Smooth muscle cell (in vitro differentiated cells): ENCODE data around the gene HDAC10. TPM values are rescaled to one million over a fixed set of nuclear protein-coding genes. Genes with fewer than 3 reads are reported as not detected.

Experiments used
- DNase-seq: peaks from one replicate; lab custom pipeline; 2025; ENCODE audit not compliant: unreplicated experiment; lab: John Stamatoyannopoulos, UW
- H2AFZ ChIP-seq: fragments of 200-600 bp; sonication (generic); 2 replicates; pipeline ENCODE4 v1.6.0; 2016; ENCODE audit warnings: antibody characterized with exemption, low read depth, mild to moderate bottlenecking
- H3F3A ChIP-seq: fragments of 200-600 bp; sonication (generic); 2 replicates; pipeline ENCODE4 v1.6.0; 2017; ENCODE audit warnings: antibody characterized with exemption, low read depth
- H3K27ac ChIP-seq: fragments of 200-600 bp; sonication (generic); 2 replicates; pipeline ENCODE4 v1.5.1; 2016; ENCODE audit warnings: low read depth, mild to moderate bottlenecking
- H3K27me3 ChIP-seq: fragments of 200-600 bp; sonication (generic); 2 replicates; pipeline ENCODE4 v1.6.1; 2016; ENCODE audit warnings: low read depth, mild to moderate bottlenecking
- H3K36me3 ChIP-seq: fragments of 200-600 bp; sonication (generic); 2 replicates; pipeline ENCODE4 v1.5.1; 2016; ENCODE audit warnings: low read depth
- H3K4me1 ChIP-seq: fragments of 200-600 bp; sonication (generic); 2 replicates; pipeline ENCODE4 v1.5.1; 2016; ENCODE audit warnings: low read depth
- H3K4me2 ChIP-seq: fragments of 200-600 bp; sonication (generic); 2 replicates; pipeline ENCODE4 v1.6.0; 2016; ENCODE audit warnings: mild to moderate bottlenecking
- H3K4me3 ChIP-seq: fragments of 200-600 bp; sonication (generic); 2 replicates; pipeline ENCODE4 v1.5.1; 2016; ENCODE audit warnings: mild to moderate bottlenecking
- H3K79me2 ChIP-seq: fragments of 200-600 bp; sonication (generic); 2 replicates; pipeline ENCODE4 v1.6.0; 2016; ENCODE audit warnings: low read depth, mild to moderate bottlenecking
- H3K9ac ChIP-seq: fragments of 200-600 bp; sonication (generic); 2 replicates; pipeline ENCODE4 v1.6.0; 2016; ENCODE audit warnings: low read depth
- H3K9me3 ChIP-seq: fragments of 200-600 bp; sonication (generic); replicated peaks from 2 replicates; pipeline ENCODE4 v1.5.1; 2016; ENCODE audit warnings: low read depth
- H4K20me1 ChIP-seq: fragments of 200-600 bp; sonication (generic); 2 replicates; pipeline ENCODE4 v1.6.0; 2016; ENCODE audit warnings: low read depth
- WGBS: methylation state at CpG from one replicate; pipeline ENCODE4 v1.1.7; 2016; ENCODE audit warnings: low lambda C conversion rate; 5-methylcytosine and 5-hydroxymethylcytosine counted together
- polyA plus RNA-seq: library from polyadenylated mRNA; unstranded; fragments of >200 nt; fragmentation: Nextera tagmentation; extraction: Ambion mirVana; gene quantifications from 2 replicates; pipeline ENCODE4 v1.2.1, GENCODE V29; 2016
- total RNA-seq: library from RNA; depleted of rRNA; stranded (reverse); fragments of >200 nt; gene quantifications from 2 replicates; pipeline ENCODE4 v1.2.3, GENCODE V29; 2014
- TF ChIP-seq, protein P1 (sequence below): fragments of 200-600 bp; sonication (generic); IDR thresholded peaks from 2 replicates; pipeline ENCODE4 v1.5.1; 2017; ENCODE audit warnings: borderline replicate concordance, mild to moderate bottlenecking, antibody characterized with exemption; ENCODE audit not compliant: insufficient read depth, poor library complexity, severe bottlenecking

HDAC10 gene
- total and polyA plus RNA-seq, 2 experiments from 2014 or later = 9.5 to 15.7 TPM

DNA sequence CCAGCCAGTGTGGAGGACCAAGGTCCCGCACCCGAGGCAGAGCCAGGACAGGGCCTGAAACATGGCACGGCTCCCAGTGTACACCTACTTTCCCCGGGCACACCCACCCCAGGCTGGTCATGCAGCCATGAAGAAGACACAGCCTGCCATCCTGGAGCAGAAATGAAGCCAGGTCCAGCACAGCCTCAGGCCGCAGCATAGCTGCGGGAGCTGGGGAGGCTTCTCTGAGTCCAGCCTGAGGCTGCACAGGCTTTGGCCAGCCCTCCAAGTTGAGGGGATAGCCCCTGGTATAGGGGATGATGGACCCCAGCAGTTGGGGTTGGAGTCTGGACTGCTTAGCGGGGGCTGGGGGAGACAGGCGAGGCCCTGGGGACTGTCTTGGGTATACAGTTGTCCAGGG lies 2.9 kb upstream of the HDAC10 start:
- Histone ChIP-seq H3F3A (peaks cover 26% of the 10 kb centered on the region), H3K27me3 (no peaks in the 10 kb centered on the region), H3K9me3 (no peaks in the 10 kb centered on the region), H3K79me2 (no peaks in the 10 kb centered on the region), H3K36me3 (no peaks in the 10 kb centered on the region), H2AFZ (no peak overlapping the region), H3K9ac (no peak overlapping the region), H3K4me2 (no peak overlapping the region), H3K4me3 (no peak overlapping the region), H3K27ac (no peak overlapping the region), H4K20me1 (peaks cover 7% of the 10 kb centered on the region), H3K4me1 (peaks cover 9% of the 10 kb centered on the region)
- TF ChIP-seq, protein P1, sequence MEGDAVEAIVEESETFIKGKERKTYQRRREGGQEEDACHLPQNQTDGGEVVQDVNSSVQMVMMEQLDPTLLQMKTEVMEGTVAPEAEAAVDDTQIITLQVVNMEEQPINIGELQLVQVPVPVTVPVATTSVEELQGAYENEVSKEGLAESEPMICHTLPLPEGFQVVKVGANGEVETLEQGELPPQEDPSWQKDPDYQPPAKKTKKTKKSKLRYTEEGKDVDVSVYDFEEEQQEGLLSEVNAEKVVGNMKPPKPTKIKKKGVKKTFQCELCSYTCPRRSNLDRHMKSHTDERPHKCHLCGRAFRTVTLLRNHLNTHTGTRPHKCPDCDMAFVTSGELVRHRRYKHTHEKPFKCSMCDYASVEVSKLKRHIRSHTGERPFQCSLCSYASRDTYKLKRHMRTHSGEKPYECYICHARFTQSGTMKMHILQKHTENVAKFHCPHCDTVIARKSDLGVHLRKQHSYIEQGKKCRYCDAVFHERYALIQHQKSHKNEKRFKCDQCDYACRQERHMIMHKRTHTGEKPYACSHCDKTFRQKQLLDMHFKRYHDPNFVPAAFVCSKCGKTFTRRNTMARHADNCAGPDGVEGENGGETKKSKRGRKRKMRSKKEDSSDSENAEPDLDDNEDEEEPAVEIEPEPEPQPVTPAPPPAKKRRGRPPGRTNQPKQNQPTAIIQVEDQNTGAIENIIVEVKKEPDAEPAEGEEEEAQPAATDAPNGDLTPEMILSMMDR = no peak
- WGBS = 96% methylated on average over 8 of the region's 8 CpGs
- no peak for DNase-seq

DNA sequence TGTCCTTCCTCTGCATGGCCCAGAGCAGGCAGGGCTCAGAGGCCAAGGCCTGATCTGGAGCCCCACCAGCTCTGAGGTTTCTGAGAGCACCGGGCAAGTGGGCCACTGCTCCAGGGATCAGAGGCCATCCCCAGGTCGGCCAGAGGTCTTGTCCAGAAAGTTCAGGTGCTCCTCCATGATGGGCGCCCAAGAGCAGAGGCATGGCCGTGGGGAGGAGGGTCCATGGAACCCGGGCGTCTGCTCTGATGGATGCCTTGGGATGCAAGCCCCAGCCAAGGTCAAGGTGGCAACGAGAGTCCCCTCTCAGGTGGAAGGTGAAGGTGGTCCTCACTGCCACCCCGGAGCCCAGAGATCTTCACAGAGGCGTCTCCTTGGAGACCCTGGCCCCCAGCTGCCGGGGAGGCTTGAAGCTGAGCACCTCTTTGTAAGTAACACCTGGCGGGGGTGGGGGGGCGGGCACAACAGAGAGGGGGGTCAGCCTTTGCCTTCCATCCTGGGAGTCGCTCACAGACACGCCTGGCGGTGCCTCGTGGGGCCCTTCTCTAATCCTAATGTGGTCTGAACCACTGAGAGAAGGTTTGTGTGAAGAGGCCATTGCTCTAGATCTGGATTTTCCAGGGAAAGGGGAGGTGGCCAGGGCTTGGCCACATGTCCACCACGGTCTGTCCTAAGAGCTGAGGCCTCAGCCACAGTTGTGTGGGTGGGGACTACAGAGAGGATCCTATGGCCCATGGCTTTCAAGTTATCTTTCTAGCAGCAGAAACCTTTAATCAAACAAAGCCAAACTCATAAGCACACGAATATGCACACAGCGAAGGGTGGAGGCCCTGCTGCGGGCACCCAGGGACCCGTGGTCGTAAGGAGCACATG lies 2.2 kb upstream of the HDAC10 start:
- Histone ChIP-seq H3K79me2 (no peaks in the 10 kb centered on the region), H3K9ac (no peak overlapping the region), H3K27me3 (no peaks in the 10 kb centered on the region), H4K20me1 (peaks cover 7% of the 10 kb centered on the region), H3K27ac (no peak overlapping the region), H3K4me1 (peaks cover 9% of the 10 kb centered on the region), H2AFZ (no peak overlapping the region), H3K4me2 (no peak overlapping the region), H3F3A (peaks cover 26% of the 10 kb centered on the region), H3K4me3 (no peak overlapping the region), H3K9me3 (no peaks in the 10 kb centered on the region), H3K36me3 (no peaks in the 10 kb centered on the region)
- DNase-seq = no peak
- WGBS = 92% methylated on average over 22 of the region's 22 CpGs
- TF ChIP-seq, protein P1 = no peak

DNA sequence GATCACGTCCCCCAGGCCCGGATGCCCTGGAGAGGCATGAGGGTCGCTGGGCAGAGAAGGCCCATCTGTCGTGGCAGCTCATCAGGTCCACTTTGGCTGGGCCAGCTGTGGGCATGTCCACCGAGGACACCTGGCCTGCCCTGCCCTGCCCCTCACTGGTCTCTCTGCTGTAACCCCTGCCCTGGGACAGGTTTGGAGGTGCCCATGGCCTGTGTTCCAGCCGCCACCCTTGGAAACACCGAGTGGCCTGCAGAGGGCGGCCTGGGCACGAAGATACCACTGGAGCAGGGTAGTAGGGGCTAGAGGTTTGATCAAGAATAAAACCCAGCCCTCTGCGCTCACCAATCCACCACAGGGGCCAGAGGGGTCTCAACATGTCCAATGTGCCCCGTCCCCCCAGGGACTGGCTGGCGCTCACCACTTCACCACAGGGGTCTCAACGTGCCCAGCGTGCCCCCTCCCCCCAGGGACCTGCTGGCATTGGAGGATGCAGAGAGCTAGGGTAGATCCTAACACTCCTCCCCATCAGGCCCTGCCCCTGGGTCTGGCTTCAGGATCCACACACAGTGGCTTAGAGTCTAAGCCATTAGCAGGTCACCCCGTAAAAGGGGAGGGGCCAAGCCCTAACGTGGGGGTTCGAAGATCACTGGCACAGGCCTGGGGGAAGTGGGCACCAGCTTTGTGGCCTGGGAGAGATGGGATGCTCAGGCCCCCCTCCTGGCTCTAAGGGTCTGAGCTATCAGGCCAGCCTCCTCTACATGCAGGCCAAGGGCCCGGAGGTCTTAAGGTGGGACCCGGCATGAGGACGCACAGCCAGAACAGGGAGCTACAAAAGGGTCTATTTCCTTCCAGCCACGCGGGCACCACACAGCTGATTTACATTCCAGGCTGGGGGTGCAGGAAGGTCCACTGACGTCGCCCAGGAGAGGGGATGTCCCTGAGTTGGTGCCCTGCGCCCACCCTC lies 1.3 kb upstream of the HDAC10 start:
- H3K27me3 ChIP-seq = no peaks in the 10 kb centered on the region
- TF ChIP-seq, protein P1 = peak; percentile 59
- no peaks in the 10 kb centered on the region for H3K36me3 ChIP-seq
- H3K4me2 ChIP-seq = no peak overlapping the region
- peaks cover 9% of the 10 kb centered on the region for H3K4me1 ChIP-seq
- no peak overlapping the region for H2AFZ ChIP-seq
- no peaks in the 10 kb centered on the region for H3K9me3 ChIP-seq
- H3K4me3 ChIP-seq = no peak overlapping the region
- H3K27ac ChIP-seq = no peak overlapping the region
- peaks cover 26% of the 10 kb centered on the region for H3F3A ChIP-seq
- peak; percentile 23 for DNase-seq
- H3K9ac ChIP-seq = no peak overlapping the region
- no peaks in the 10 kb centered on the region for H3K79me2 ChIP-seq
- 65% methylated on average over 25 of the region's 25 CpGs for whole genome bisulfite sequencing
- H4K20me1 ChIP-seq = peaks cover 7% of the 10 kb centered on the region
